Endothelial cell (in vitro differentiated cells): ENCODE data around the gene RING1. TPM values are rescaled to one million over a fixed set of nuclear protein-coding genes. Genes with fewer than 3 reads are reported as not detected.

Experiments
- DNase-seq: peaks from one replicate; pipeline ENCODE4 v3.0.0; 2021; ENCODE audit warnings: low spot score
- H3K27ac Mint-ChIP-seq: one replicate; pipeline ENCODE4 v1.8.0; 2021; ENCODE audit warnings: mixed read lengths, inconsistent platforms; ENCODE audit not compliant: unreplicated experiment
- H3K27me3 Mint-ChIP-seq: one replicate; pipeline ENCODE4 v1.8.0; 2021; ENCODE audit warnings: mild to moderate bottlenecking, moderate library complexity, mixed read lengths, inconsistent platforms; ENCODE audit not compliant: unreplicated experiment
- H3K36me3 Mint-ChIP-seq: one replicate; pipeline ENCODE4 v1.8.0; 2021; ENCODE audit warnings: mild to moderate bottlenecking, low read depth, mixed read lengths, inconsistent platforms; ENCODE audit not compliant: unreplicated experiment
- H3K4me1 Mint-ChIP-seq: one replicate; pipeline ENCODE4 v1.8.0; 2021; ENCODE audit warnings: mild to moderate bottlenecking, mixed read lengths, inconsistent platforms; ENCODE audit not compliant: unreplicated experiment
- H3K4me3 Mint-ChIP-seq: one replicate; pipeline ENCODE4 v1.8.0; 2021; ENCODE audit warnings: mild to moderate bottlenecking, mixed read lengths, inconsistent platforms; ENCODE audit not compliant: unreplicated experiment
- H3K9me3 Mint-ChIP-seq: one replicate; pipeline ENCODE4 v1.8.0; 2021; ENCODE audit warnings: mixed read lengths, inconsistent platforms; ENCODE audit not compliant: unreplicated experiment
- total RNA-seq: library from RNA; stranded (reverse); fragmentation: NEBNext Ultra II Directional; extraction: Animal tissue kit (Norgen Biotek cat#: 25700); gene quantifications from one replicate; pipeline ENCODE4 v1.2.1, GENCODE V29; 2021; ENCODE audit not compliant: unreplicated experiment
- TF ChIP-seq, protein P1 (sequence below): fragments of 200-600 bp; sonication (generic); IDR thresholded peaks from one replicate; pipeline ENCODE4 v1.5.0; 2021; ENCODE audit warnings: antibody characterized with exemption; ENCODE audit not compliant: unreplicated experiment

The RING1 gene
- total RNA-seq, 1 donor from 2014 or later, result 19.6 TPM

- no peak for DNase-seq
- TF ChIP-seq, protein P1, sequence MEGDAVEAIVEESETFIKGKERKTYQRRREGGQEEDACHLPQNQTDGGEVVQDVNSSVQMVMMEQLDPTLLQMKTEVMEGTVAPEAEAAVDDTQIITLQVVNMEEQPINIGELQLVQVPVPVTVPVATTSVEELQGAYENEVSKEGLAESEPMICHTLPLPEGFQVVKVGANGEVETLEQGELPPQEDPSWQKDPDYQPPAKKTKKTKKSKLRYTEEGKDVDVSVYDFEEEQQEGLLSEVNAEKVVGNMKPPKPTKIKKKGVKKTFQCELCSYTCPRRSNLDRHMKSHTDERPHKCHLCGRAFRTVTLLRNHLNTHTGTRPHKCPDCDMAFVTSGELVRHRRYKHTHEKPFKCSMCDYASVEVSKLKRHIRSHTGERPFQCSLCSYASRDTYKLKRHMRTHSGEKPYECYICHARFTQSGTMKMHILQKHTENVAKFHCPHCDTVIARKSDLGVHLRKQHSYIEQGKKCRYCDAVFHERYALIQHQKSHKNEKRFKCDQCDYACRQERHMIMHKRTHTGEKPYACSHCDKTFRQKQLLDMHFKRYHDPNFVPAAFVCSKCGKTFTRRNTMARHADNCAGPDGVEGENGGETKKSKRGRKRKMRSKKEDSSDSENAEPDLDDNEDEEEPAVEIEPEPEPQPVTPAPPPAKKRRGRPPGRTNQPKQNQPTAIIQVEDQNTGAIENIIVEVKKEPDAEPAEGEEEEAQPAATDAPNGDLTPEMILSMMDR, result no peak
- Mint-ChIP-seq H3K36me3 (peaks cover 8% of the 10 kb centered on the region), H3K27ac (no peak overlapping the region), H3K4me1 (peaks cover 8% of the 10 kb centered on the region), H3K9me3 (no peaks in the 10 kb centered on the region), H3K4me3 (no peak overlapping the region), H3K27me3 (peaks cover 9% of the 10 kb centered on the region)
Measured at GRCh38 chr6:33166811-33167210, 41.5 kb upstream of the RING1 start.

DNA sequence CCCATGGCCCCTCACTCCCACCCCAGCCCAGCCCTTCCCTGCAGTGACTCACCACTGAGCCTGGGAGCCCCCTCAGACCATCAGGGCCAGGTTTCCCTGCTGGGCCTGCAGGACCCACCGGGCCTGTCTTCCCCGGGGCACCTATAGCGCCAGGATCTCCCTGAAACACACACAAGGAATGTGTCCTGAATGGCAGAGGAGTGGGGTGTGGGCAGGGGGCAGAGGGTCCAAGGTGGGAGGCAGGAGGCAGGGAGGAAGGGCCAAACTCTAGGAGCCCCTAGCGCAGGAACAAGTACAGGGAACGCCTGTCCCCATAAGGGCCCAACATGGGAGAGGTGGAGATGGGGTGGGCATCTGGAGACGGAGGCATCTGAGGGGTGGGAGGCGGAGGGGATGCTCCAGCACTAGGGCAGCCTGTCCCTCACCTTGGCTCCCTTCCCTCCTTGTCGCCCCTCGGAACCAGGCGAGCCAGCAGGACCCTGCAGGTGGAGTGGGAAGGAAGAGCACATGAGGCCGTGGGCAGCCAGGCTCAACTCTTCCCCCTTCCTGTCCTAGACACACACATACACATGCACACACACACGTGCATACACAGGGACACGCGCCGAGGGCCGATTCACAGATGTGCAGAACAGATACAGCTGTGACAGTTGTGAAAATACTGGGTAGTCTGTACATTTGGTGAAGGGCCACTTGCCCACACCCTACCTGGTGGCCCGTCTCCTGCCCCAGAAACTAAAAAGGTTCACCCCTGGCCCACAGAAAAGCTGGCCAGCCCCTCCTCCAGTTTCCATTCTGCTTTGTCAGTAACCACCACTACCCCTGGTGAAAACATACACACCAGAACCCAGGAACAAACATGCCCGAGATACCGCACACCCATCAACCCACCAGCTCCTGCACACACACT is 40.7 kb upstream of the RING1 start:
- no peak for DNase-seq
- Mint-ChIP-seq H3K36me3 (peaks cover 8% of the 10 kb centered on the region), H3K4me1 (peaks cover under 1% of the 10 kb centered on the region), H3K27ac (no peak overlapping the region), H3K27me3 (peaks cover 9% of the 10 kb centered on the region), H3K4me3 (peak overlapping the region; percentile 47), H3K9me3 (no peaks in the 10 kb centered on the region)
- TF ChIP-seq, protein P1, result no peak

- Mint-ChIP-seq H3K9me3 (no peaks in the 10 kb centered on the region), H3K27me3 (peaks cover 9% of the 10 kb centered on the region), H3K36me3 (peaks cover 8% of the 10 kb centered on the region), H3K27ac (no peak overlapping the region), H3K4me3 (peak overlapping the region; percentile 47), H3K4me1 (no peaks in the 10 kb centered on the region)
- DNase-seq, result no peak
- TF ChIP-seq, protein P1, result no peak
Measured at GRCh38 chr6:33168284-33168601, 40.1 kb upstream of the RING1 start.

DNA sequence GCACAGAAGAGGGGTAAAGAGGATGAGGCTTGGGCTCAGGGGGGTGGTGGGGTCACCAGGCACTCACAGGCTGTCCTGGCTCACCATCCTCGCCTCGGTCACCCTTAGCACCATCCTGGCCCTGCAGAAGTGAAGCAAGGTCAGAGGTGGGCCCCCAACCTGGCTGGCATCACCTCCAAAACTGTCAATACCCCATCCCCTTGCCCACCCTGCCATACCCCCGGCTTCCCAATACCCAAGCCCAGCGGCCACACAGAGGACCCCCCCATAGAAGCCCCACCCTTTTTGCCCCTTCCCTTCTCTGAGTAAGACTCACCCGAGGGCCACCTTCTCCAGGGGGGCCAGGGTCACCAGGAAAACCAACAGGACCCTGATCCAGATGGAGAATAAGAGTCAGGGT is 39.7 kb upstream of the RING1 start:
- peaks cover 9% of the 10 kb centered on the region for H3K27me3 Mint-ChIP-seq
- H3K27ac Mint-ChIP-seq, result no peak overlapping the region
- DNase-seq, result no peak
- no peaks in the 10 kb centered on the region for H3K4me1 Mint-ChIP-seq
- no peaks in the 10 kb centered on the region for H3K9me3 Mint-ChIP-seq
- TF ChIP-seq, protein P1, result no peak
- no peak overlapping the region for H3K4me3 Mint-ChIP-seq
- peaks cover 8% of the 10 kb centered on the region for H3K36me3 Mint-ChIP-seq
